ENCODE measurements around the gene AGXT2.

Gene AGXT2

GRCh38 chr5:35073160-35073559 is 25.4 kb upstream of the AGXT2 start:
- no peaks in the 10 kb centered on the region for H3K9me3 ChIP-seq (ENCODE audit: control insufficient read depth, insufficient read depth, low read length)
- H3K4me3 ChIP-seq (ENCODE audit: low read depth, low read length) = no peak overlapping the region
- no peak overlapping the region for H3K9ac ChIP-seq (ENCODE audit: low read depth, low read length)
- H3K27me3 ChIP-seq (ENCODE audit: control insufficient read depth, insufficient read depth, low read length) = no peaks in the 10 kb centered on the region
- H3K4me1 ChIP-seq (ENCODE audit: control insufficient read depth, insufficient read depth, low read length) = no peaks in the 10 kb centered on the region
- H3K36me3 ChIP-seq (ENCODE audit: control insufficient read depth, insufficient read depth, low read length) = no peaks in the 10 kb centered on the region

GRCh38 chr5:35069188-35069587 is 21.4 kb upstream of the AGXT2 start:
- H3K27me3 ChIP-seq (ENCODE audit: control insufficient read depth, insufficient read depth, low read length) = no peaks in the 10 kb centered on the region
- no peak overlapping the region for H3K4me3 ChIP-seq (ENCODE audit: low read depth, low read length)
- no peaks in the 10 kb centered on the region for H3K4me1 ChIP-seq (ENCODE audit: control insufficient read depth, insufficient read depth, low read length)
- H3K9ac ChIP-seq (ENCODE audit: low read depth, low read length) = no peak overlapping the region
- H3K36me3 ChIP-seq (ENCODE audit: control insufficient read depth, insufficient read depth, low read length) = no peaks in the 10 kb centered on the region
- no peaks in the 10 kb centered on the region for H3K9me3 ChIP-seq (ENCODE audit: control insufficient read depth, insufficient read depth, low read length)

GRCh38 chr5:35067985-35068384 is 20.2 kb upstream of the AGXT2 start:
- no peaks in the 10 kb centered on the region for H3K27me3 ChIP-seq (ENCODE audit: control insufficient read depth, insufficient read depth, low read length)
- no peaks in the 10 kb centered on the region for H3K36me3 ChIP-seq (ENCODE audit: control insufficient read depth, insufficient read depth, low read length)
- no peaks in the 10 kb centered on the region for H3K4me1 ChIP-seq (ENCODE audit: control insufficient read depth, insufficient read depth, low read length)
- no peak overlapping the region for H3K9ac ChIP-seq (ENCODE audit: low read depth, low read length)
- H3K4me3 ChIP-seq (ENCODE audit: low read depth, low read length) = no peak overlapping the region
- H3K9me3 ChIP-seq (ENCODE audit: control insufficient read depth, insufficient read depth, low read length) = no peaks in the 10 kb centered on the region

- no peaks in the 10 kb centered on the region for H3K27me3 ChIP-seq (ENCODE audit: control insufficient read depth, insufficient read depth, low read length)
Observed at GRCh38 chr5:35066260-35066795, 18.6 kb upstream of the AGXT2 start.

GRCh38 chr5:35063414-35063813 is 15.7 kb upstream of the AGXT2 start:
- Histone ChIP-seq H3K36me3 (ENCODE audit: control insufficient read depth, insufficient read depth, low read length) (no peaks in the 10 kb centered on the region), H3K4me1 (ENCODE audit: control insufficient read depth, insufficient read depth, low read length) (no peaks in the 10 kb centered on the region), H3K9ac (ENCODE audit: low read depth, low read length) (no peak overlapping the region), H3K9me3 (ENCODE audit: control insufficient read depth, insufficient read depth, low read length) (no peaks in the 10 kb centered on the region), H3K27me3 (ENCODE audit: control insufficient read depth, insufficient read depth, low read length) (no peaks in the 10 kb centered on the region), H3K4me3 (ENCODE audit: low read depth, low read length) (no peak overlapping the region)

More at GRCh38 chr5:35066260-35066795, 18.6 kb upstream of the AGXT2 start:
- no peaks in the 10 kb centered on the region for H3K36me3 ChIP-seq (ENCODE audit: control insufficient read depth, insufficient read depth, low read length)
- H3K9me3 ChIP-seq (ENCODE audit: control insufficient read depth, insufficient read depth, low read length) = no peaks in the 10 kb centered on the region
- no peaks in the 10 kb centered on the region for H3K4me1 ChIP-seq (ENCODE audit: control insufficient read depth, insufficient read depth, low read length)
- H3K9ac ChIP-seq (ENCODE audit: low read depth, low read length) = no peak overlapping the region
- H3K4me3 ChIP-seq (ENCODE audit: low read depth, low read length) = no peak overlapping the region

- Histone ChIP-seq H3K4me3 (ENCODE audit: low read depth, low read length) (no peak overlapping the region), H3K27me3 (ENCODE audit: control insufficient read depth, insufficient read depth, low read length) (no peaks in the 10 kb centered on the region), H3K9me3 (ENCODE audit: control insufficient read depth, insufficient read depth, low read length) (no peaks in the 10 kb centered on the region)
Observed at GRCh38 chr5:35061211-35061770, 13.5 kb upstream of the AGXT2 start.

GRCh38 chr5:35060236-35060635 is 12.5 kb upstream of the AGXT2 start:
- Histone ChIP-seq H3K4me1 (ENCODE audit: control insufficient read depth, insufficient read depth, low read length) (no peaks in the 10 kb centered on the region), H3K27me3 (ENCODE audit: control insufficient read depth, insufficient read depth, low read length) (no peaks in the 10 kb centered on the region)

More at GRCh38 chr5:35061211-35061770, 13.5 kb upstream of the AGXT2 start:
- H3K9ac ChIP-seq (ENCODE audit: low read depth, low read length) = no peak overlapping the region
- H3K36me3 ChIP-seq (ENCODE audit: control insufficient read depth, insufficient read depth, low read length) = no peaks in the 10 kb centered on the region
- no peaks in the 10 kb centered on the region for H3K4me1 ChIP-seq (ENCODE audit: control insufficient read depth, insufficient read depth, low read length)

GRCh38 chr5:35059251-35059650 is 11.5 kb upstream of the AGXT2 start:
- Histone ChIP-seq H3K36me3 (ENCODE audit: control insufficient read depth, insufficient read depth, low read length) (no peaks in the 10 kb centered on the region), H3K4me3 (ENCODE audit: low read depth, low read length) (no peak overlapping the region), H3K9me3 (ENCODE audit: control insufficient read depth, insufficient read depth, low read length) (no peaks in the 10 kb centered on the region), H3K27me3 (ENCODE audit: control insufficient read depth, insufficient read depth, low read length) (no peaks in the 10 kb centered on the region), H3K9ac (ENCODE audit: low read depth, low read length) (no peak overlapping the region), H3K4me1 (ENCODE audit: control insufficient read depth, insufficient read depth, low read length) (no peaks in the 10 kb centered on the region)

More at GRCh38 chr5:35060236-35060635, 12.5 kb upstream of the AGXT2 start:
- Histone ChIP-seq H3K9me3 (ENCODE audit: control insufficient read depth, insufficient read depth, low read length) (no peaks in the 10 kb centered on the region), H3K36me3 (ENCODE audit: control insufficient read depth, insufficient read depth, low read length) (no peaks in the 10 kb centered on the region), H3K4me3 (ENCODE audit: low read depth, low read length) (no peak overlapping the region), H3K9ac (ENCODE audit: low read depth, low read length) (no peak overlapping the region)

- H3K36me3 ChIP-seq (ENCODE audit: control insufficient read depth, insufficient read depth, low read length) = no peaks in the 10 kb centered on the region
- H3K4me1 ChIP-seq (ENCODE audit: control insufficient read depth, insufficient read depth, low read length) = no peaks in the 10 kb centered on the region
- H3K9ac ChIP-seq (ENCODE audit: low read depth, low read length) = no peak overlapping the region
- no peak overlapping the region for H3K4me3 ChIP-seq (ENCODE audit: low read depth, low read length)
- H3K27me3 ChIP-seq (ENCODE audit: control insufficient read depth, insufficient read depth, low read length) = no peaks in the 10 kb centered on the region
- no peaks in the 10 kb centered on the region for H3K9me3 ChIP-seq (ENCODE audit: control insufficient read depth, insufficient read depth, low read length)
Observed at GRCh38 chr5:35058374-35058788, 10.6 kb upstream of the AGXT2 start.

- Histone ChIP-seq H3K9me3 (ENCODE audit: control insufficient read depth, insufficient read depth, low read length) (no peaks in the 10 kb centered on the region), H3K36me3 (ENCODE audit: control insufficient read depth, insufficient read depth, low read length) (no peaks in the 10 kb centered on the region), H3K4me3 (ENCODE audit: low read depth, low read length) (no peak overlapping the region), H3K27me3 (ENCODE audit: control insufficient read depth, insufficient read depth, low read length) (no peaks in the 10 kb centered on the region), H3K4me1 (ENCODE audit: control insufficient read depth, insufficient read depth, low read length) (no peaks in the 10 kb centered on the region), H3K9ac (ENCODE audit: low read depth, low read length) (no peak overlapping the region)
Observed at GRCh38 chr5:35056686-35057085, 8.9 kb upstream of the AGXT2 start.

GRCh38 chr5:35052838-35053237 is 5.1 kb upstream of the AGXT2 start:
- Histone ChIP-seq H3K4me3 (ENCODE audit: low read depth, low read length) (no peak overlapping the region), H3K36me3 (ENCODE audit: control insufficient read depth, insufficient read depth, low read length) (no peaks in the 10 kb centered on the region), H3K9ac (ENCODE audit: low read depth, low read length) (no peak overlapping the region), H3K27me3 (ENCODE audit: control insufficient read depth, insufficient read depth, low read length) (no peaks in the 10 kb centered on the region), H3K9me3 (ENCODE audit: control insufficient read depth, insufficient read depth, low read length) (no peaks in the 10 kb centered on the region), H3K4me1 (ENCODE audit: control insufficient read depth, insufficient read depth, low read length) (no peaks in the 10 kb centered on the region)

- Histone ChIP-seq H3K36me3 (ENCODE audit: control insufficient read depth, insufficient read depth, low read length) (no peaks in the 10 kb centered on the region), H3K27me3 (ENCODE audit: control insufficient read depth, insufficient read depth, low read length) (no peaks in the 10 kb centered on the region), H3K4me1 (ENCODE audit: control insufficient read depth, insufficient read depth, low read length) (no peaks in the 10 kb centered on the region), H3K9ac (ENCODE audit: low read depth, low read length) (no peak overlapping the region), H3K9me3 (ENCODE audit: control insufficient read depth, insufficient read depth, low read length) (no peaks in the 10 kb centered on the region), H3K4me3 (ENCODE audit: low read depth, low read length) (no peak overlapping the region)
Observed at GRCh38 chr5:35050541-35051126, 2.9 kb upstream of the AGXT2 start.
